ENCODE measurements around the gene CCL5.

- TF ChIP-seq CTCF (IDR thresholded peaks at IDR 0.05 in 8 of 11, conservative IDR thresholded peaks at IDR 0.05 in 3 of 11) (no peak), POLR2A (IDR thresholded peaks at IDR 0.05) (no peak)
These were observed 7.8 kb downstream of the CCL5 start for GRCh38 chr17:35872196-35872980.
